Left renal pelvis (tissue), 4 donors: ENCODE results near the gene ACSL6. TPM values are rescaled to one million over a fixed set of nuclear protein-coding genes. Genes with fewer than 3 reads are reported as not detected.
A peak's percentile ranks its signal among the peaks of the same experiment; 100 is the strongest.

Experiments
- DNase-seq, 4 donors: peaks; one replicate each; pipeline ENCODE4 v3.0.0-alpha.2; 2013; ENCODE audit warnings: low read depth in 4 of 4, low spot score in 3 of 4
- polyA plus RNA-seq, 4 donors: library from polyadenylated mRNA; unstranded; fragments of 120-200 nt; gene quantifications; one replicate each; pipeline ENCODE4 v1.2.1, GENCODE V29; 2013; ENCODE audit not compliant: insufficient read length in 4 of 4

ACSL6 gene
- polyA plus RNA-seq, 4 donors, result 1.6 to 2.6 (median 1.7) TPM

DNA sequence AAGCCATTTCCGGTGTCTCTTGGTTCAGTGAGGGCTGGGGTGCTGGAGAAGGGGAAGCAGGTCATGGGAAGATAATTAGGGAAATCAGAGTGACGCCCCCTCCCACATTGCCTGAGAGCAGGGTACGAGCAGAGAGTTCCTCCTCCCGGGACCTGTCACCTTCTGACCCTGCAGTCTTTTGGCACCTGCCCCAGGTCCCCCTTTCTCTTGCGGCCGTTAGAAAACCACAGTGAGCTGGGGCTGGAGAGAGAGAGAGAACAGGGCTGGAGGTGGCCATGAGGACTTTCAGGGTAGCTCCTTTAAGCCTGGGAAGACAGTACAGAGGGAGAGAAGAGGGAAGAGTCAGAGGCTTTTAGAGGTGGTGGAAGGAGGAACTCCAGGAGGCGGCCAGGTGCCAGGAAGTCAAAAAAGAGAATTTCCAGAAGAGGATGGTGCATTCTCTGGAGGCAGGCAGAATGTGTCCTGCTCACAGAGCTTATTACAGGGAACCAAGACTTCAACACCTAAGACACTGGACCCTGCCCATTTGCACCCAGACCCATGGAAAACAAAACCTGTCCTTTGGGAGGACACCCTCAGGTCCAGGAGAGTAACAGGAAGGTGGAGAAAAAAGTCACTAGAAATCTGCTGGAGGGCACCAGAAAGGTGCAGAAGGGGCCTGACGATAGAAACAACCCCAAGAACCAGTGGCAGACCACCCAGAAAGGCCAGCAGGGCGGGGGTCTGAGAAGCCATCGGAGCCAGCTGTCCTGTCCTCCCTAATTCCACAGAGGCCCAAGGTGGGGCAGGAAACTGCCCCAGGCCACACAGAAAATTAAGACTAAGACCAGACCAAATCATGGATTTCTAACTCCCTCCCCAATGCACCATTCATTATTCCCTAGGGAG lies 6.5 kb upstream of the ACSL6 start:
- no peak for DNase-seq

DNA sequence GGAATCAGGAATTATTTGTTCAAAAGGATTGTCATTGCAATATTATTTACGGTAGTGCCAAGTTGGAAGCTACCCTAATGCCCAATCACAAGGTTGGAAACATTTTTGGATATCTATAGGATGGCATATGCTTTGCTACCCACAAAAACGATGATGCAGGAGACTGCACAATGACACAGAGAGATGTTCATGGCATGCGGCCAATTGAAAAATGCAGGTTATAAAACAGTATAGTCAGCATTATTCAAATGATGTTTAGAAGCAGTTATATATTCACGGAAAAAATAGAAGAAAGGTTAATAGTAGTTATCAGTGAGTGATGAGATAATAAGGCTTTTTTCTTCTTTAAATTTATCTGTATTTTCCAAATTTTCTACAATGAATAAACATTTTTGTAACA lies 5.9 kb upstream of the ACSL6 start:
- DNase-seq, result no peak

DNA sequence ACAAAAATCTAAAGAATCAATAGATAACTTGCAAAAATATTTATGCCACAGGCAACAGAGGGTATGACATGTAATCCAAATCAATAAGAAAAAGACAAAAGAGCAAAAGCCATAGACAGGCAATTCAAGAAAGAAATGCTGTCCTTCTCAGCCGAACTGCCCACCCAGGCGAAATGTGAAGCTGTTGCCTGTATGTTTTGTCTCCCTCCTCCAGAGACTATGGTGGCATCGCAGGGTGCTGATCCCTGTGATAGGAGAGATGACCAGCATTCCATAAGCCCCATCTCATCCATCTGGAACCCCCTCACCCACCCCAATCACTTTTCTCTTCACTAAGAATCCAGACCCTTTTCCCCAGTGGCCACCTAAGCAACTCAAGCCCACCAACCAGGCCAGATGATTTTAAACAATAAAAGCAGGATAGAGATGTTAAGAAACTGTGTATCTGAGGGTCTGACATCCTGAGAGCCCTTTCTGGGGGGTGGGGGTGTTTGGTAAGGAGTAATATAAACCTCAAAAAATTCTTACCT lies 5.3 kb upstream of the ACSL6 start:
- no peak for DNase-seq

DNA sequence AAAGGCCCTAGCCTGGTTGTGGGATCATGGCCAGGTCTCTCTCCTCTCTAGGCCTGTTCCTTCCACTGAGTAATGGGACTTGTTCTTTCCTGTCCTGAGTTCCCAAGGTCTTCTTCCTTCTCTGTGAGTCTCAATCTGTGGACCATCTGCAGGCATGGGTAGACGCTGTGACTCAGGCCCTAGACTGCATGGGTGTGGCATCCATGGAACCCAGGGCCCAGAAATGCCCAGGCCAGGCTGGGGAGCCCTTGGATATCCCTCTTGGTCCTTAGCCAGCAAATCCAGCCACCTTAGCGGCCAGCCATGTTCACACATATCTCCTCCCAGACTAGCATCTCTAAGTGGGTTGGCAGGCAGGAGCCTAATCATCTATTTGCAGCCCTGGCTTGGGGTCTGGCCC lies 2.3 kb upstream of the ACSL6 start:
- no peak for DNase-seq

DNA sequence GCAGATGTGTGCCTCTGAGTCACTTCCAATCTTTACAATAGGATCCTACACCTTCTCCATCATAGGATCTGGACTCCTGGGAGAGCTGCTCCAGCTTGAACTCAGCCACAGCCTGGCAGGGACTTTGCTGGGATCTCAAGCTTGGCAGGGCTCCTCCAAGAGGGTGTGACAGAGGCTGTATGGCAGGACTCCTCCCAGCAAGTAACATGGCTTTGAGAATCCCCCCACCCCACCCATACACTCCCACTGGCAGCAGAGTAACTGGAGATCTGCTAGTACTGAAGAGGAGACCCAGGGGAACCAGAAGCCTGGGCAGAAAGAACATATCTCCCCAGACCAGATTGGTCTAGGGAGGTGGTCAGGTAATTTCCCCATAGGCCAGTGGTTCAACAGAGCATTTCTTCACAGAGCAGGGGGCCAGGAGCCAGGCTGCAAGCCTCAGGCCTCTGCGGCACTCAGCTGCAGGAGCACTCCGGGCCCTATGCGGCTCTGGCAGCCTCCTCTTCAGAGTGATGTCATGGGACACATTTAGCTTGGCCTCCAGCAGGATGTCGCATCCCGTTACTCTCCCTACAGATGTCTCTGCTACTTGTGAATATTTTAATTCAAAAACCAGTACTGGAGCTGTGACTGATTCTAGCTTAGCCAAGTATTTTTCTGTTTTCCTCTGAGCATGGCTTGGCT lies 1.7 kb upstream of the ACSL6 start:
- no peak for DNase-seq

DNA sequence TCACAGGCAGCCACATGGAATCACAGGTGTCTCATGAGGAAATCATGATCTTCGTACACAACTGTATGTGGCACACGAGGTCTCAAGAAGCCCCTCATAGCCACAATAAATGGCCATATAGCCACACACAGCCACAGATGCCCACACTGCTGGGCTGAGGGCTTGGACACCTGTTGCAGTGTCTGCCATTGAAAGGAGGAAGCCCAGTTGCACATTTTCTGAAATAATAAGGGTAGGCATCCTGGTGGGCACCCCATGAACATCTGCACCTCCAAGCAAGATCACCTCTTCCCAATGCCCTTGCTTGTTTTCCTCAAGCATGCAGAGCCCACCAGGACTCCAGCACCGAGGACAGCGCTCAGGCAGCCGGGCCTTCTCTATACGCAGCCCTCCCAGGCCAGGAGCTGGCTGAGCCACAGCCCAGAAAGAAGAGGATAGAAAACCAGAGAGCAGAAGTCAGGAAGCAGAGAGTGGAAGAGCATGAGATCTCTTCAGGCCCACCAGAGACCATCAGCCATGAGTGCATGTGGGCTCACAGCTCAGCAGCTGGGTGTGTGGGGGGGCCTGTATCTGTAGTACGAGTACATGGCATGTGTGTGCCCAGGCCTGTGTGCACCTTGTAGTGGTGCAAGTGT lies 1.0 kb upstream of the ACSL6 start:
- peak; percentile 39 to 68 (median 61) for DNase-seq

DNA sequence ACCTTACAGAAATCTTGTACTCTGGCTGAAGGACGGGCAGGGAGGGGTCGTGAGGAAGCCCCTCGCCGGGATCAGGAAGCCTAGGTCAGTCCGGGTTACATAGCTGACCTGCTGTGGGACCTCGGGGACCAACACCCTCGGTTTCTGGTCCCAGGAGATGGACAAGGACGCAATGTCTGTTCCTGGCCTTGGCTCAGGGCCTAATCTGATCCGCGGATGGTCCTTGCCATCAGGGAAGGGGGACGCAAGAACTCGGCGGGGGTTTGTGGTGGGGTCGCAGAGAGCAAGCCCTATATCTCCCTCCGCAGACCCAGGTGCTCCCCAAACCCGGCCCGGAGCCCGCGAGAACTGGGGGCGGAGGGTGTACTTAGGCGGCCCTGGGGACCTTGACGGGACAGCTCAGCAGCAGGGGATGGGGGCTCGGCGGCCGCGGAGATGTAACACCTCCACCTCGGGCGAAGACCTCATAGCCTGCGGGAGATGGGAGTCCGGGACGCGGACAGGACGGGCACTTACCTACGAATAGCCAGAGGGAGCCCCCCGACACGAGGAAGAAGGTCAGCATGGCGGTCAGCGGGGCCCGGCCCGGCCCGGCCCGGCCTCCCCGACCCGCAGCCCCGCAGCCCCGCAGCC lies 353 bp downstream of the ACSL6 start:
- DNase-seq, result no peak

DNA sequence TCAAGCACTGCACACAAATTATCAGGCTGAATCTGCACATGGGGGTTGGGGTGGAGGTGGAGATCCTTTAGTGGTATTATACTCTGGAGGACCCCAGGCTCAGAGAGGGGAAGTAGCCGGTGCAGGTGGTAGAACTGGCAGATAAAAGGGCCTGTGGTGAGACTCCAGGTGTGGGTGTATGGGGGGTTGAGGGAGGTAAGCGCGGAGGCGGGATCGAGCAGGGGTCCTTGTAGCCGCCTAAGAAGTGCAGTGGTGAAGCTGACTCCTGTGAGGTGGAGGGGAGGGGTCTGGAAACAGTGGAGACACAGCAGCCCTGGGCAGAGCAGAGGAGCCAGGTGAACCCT lies 841 bp downstream of the ACSL6 start:
- no peak for DNase-seq

DNA sequence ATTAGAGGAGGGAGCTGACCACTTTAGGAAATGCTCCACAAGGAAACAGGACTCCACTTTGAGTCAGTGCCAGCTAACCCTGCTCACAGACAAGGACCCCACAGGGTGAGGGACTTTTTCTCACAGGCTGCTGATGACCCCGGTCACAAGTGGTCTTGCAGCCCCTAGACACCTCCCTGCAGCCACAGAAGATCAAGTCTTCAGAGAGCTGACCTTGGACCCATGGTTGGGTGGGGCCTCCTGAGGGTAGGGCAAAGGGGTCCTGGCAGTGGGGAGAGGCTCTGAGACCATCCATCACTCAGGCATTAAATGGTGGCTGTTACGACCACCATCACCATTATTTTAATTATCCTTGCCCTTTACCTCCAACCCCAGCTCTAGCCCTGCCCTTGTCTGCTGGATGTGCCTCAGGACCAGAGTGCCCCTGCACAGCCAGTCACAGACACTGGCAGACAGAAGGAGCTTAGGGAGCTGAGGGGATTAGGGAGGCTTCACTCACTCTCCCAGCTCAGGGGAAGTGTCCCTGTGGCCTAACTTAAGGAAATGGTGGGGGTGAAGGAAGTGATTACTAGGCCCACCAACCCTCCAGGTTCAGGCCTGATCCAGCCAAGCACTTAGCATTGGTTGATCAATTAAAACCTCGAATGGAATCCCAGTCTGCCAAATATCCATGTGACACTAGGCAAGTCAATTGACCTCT lies 1.6 kb downstream of the ACSL6 start:
- no peak for DNase-seq

DNA sequence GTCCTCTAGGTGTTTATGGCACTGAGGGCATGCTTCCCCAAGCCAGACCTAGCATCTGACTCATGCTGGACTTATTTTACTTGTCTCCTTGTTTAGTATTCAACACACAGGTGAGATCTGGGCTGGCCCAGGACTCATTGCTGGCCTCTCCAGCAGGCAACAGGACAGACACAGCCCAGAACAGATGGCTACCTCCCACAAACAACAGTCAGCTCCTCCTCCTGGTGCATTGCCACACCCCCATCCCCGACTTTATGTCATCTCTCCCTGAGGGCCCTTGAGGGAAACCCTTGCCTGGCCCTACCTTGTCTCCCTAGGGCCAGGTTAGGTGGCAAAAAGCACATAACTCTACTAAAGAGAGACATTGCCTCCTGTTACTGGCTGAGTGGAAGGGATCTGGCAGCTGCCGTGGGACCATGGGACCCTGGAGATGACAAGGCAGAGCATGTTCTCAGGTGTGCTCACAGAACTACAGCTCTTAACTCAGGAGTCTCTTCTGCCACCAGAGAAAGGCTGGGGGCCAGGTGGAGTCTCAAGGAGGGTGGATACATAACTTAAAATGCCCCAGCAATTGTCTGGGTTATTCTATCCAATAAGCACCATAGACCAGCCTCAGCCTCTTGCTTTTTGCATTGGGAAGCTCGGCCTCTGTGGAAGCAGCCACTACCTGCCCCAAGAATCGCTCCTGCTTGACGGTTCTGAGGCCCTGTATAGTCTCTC lies 2.3 kb downstream of the ACSL6 start:
- DNase-seq, result no peak

DNA sequence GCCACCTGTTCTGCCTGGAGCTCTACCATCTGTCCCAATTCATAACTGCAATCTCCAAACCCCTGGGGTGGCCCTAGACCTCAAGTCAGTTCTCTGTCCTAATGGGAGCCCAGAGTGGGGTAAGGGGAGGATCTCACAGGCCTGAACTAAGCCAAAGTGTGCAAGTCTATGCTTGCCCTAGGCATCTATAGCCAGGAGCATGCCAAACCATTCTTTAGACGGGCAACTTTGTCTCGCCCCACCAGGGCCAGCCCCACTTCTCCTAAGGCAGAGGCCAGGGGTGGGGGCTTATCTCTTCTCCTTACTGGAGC lies 3.3 kb downstream of the ACSL6 start:
- no peak for DNase-seq

DNA sequence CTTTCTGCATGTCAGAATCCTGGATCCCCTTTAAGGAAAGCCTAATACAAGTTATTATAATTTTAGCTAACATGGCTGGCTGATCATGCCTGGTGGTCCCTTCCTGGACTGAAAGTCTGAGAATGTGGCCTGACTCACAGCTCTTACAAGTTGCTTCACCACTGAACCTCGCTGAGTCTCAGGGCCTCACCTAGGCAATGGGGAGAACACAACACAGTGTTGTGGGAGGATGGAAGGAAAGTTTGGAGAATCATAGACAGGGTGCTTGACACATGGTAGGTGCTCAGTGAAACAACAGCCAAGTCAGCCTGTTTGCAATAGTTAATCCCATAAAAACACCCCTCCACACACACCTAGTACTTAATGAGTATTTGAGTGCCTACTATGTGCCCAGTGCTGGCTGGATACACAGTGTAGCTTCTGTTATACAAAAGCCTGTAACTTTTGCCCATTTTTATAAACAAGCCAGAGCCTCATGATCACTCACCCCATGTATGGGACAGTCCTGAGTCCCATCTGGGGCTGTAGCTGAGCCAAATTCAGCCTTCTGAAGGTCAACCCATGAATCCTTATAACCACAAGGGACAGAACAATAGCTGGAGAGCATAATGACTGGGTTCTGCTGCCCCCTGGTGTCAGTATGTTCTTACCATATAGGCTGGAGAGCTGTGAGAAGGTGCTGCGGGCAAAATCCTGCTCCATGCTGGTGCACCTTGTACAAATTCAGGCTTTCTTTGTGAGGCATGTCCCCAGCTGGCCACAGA lies 3.9 kb downstream of the ACSL6 start:
- peak in 2 of 4 donors; percentile 29 to 48 for DNase-seq

DNA sequence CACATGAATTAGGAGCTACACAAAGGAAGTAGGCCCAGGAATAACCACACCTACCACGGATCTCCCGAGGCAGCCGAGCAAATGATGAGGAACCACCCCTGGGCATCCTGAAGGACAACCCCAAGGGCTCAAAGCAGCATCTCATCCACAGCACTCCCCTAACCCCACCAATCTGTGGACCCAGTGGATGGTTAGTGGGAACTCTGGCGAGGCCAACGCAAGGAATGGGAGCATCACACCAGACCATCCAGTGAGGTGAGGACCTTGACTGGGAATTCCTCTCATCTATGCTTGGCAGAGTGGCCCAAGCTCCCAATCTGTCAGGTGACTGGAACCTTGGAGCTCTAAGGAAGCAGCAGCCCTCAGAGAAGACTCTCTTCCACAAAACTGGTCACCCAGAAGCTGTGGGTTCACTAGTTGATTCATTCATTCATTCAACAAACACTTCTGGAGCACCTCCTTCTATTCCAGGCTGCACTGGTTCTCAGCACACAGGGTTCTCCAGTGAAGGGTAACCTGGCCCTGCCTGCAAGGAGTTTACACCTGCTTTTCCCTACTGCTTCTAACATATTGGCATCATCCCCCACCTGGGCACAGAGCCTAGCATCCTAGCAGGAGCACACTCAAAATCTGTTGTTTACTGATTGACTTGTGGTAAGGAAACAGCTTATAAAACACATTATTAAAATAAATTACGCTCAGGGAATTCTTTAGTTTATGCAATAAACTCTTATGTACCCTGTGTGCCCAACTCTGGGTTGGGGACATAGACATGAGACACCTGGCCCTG lies 4.9 kb downstream of the ACSL6 start:
- no peak for DNase-seq

DNA sequence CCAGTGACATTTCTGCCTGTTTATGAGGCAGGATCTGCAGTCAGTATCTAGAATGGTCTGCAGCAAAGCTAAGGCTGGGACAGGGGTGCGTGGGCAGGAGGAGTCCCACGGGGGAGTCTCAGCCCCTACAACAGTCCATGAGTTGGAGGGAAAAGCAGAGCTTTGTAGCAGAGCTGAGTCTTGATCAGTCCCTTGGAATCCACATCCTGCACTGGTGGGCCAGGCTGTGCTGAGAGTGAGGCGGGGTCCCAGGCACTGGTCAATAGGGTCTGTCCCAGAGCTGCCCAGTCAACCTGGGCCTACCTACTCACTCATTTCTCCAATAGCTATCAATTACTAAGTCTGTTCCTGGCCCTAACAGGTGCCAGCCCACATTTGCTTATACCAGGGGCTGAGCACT lies 5.9 kb downstream of the ACSL6 start:
- DNase-seq, result no peak

DNA sequence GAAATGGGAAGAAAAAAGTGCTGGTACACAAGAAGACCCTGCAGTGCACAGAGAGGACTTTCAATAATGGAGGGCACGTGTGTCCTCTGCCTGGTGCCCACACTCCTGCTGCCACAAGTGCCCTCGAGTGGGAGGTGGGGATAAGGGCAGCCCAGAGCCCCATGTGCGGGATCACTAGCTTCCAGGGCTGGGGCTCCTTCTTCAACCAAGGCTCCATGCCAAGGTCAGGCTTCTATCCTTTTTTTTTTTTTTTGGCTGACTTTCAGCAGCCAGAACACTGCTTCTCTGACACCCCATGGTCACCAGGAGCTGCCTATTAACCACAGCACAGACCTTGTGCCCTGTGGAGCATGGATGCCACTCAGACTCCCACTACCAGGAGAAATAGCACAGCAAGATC lies 7.5 kb downstream of the ACSL6 start:
- DNase-seq, result no peak

DNA sequence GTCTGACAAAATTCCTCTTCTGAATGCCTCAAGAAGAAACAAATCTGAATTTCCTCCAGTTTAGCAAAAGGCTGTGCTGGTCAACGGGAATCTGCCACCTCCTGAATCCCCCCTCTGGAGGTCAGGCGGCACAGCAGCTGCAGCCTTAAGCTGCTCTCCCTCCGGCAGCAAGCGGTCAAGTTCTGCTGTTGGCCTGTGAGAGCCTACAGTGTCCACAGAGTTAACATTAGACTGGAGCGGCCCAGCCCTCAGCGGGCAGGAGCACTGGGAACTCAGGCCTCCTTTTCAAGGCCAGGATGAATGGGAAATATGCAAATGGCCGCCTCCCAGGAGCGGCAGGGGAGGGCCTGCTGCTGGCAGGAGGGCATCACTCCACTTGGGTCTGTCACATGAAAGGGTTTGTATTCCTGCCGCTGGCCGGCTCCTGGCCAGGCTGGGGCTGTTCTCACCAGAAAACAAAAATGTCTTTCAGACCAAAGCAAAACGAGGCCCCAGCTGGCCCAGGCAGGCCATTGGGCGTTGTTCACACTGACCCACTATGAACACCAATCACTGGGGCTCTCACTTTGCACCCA lies 8.2 kb downstream of the ACSL6 start:
- DNase-seq, result no peak

DNA sequence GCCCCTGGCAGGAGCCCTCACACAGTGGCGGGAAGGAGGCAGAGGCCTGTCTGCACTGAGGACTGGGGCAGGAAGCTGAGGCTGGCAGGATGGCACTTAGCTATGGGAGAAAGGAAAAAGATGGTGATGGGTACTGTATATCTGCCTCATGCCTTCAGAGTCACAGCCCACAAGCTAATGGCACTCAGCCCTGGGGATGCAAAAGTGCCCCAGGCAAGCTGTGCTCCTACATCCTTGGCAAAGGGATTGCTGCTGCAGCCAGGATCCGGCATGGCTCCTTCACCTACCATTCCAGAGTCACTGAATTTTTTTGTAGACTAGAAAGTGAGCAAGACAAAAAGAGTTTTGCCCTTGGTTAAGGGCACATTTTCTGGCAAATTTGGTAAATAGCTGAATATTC lies 8.7 kb downstream of the ACSL6 start:
- DNase-seq, result no peak
